ENCODE data around the gene ARL4A. TPM values are rescaled to one million over a fixed set of nuclear protein-coding genes. Genes with fewer than 3 reads are reported as not detected.

Gene ARL4A
- polyA plus RNA-seq, 1 experiment, result 3.3 TPM

DNA sequence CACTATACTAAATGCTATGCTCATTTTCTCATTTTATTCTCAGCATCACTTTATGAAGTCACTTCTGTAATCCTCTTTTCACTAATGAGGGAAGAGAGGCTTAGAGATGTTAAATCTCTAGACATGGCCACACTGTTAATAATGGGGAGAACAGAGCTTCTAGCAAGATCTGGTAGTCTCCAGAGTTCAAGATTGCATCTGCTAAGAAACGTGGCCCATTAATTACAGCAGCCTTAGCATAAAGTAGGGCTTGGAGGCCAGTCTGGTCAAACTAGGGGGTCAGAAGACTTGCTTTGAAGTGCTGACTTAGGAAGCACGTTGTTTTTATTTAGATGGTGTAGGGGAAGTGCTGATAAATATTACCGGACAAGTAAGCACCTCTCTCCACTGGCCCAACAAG is 29.3 kb downstream of the ARL4A start:
- CTCF ChIA-PET, result no interaction called here
- POLR2A ChIA-PET, result interaction anchor here (1.0 kb wide), 1 partner anchor 30 kb away, joined by 4 read pairs; no protein-coding TSS in a partner anchor

DNA sequence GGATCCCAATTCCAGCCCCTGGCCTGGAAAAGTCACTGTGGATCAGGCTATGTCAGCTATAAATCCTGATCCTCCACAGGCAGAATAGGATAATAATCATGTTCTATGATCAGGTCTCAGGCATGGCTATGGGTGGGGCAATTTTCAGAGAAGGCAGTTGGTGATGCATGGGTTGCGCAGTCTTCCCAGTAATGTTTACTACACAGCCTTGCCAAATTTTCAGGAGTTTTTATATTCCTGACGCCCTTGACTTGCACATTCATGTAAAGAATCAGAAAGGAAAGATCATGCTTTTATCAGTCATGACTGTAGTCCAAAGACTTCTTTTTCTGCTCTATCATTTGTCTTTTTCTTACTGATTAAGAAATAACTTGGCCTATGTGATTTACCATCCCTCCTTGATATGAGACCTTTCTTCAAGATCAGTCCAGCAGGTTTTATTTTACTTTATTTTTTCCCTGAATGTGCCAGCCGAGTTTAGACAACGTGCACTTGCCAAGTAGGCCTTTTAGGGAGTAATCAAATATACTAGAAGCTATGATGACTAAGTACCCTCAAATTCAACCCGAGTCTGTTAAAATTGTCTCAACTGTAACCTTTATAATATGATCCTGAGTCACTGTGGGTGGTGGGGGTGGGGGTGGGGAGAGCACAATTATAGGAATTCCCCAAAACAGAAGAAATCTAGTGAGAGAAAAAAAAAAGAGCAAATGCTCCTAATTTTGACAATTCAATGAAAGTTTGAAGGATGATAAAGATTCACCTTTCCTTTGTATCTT is 31.9 kb downstream of the ARL4A start:
- no peaks in the 10 kb centered on the region for H3K27me3 ChIP-seq (ENCODE audit: control insufficient read depth, insufficient read depth, low read length)
- POLR2A ChIA-PET, result interaction anchor here (0.6 kb wide), 1 partner anchor 32 kb away, joined by 3 read pairs; the partner anchor contains the start of gene ARL4A
- TF ChIP-seq, protein P1, sequence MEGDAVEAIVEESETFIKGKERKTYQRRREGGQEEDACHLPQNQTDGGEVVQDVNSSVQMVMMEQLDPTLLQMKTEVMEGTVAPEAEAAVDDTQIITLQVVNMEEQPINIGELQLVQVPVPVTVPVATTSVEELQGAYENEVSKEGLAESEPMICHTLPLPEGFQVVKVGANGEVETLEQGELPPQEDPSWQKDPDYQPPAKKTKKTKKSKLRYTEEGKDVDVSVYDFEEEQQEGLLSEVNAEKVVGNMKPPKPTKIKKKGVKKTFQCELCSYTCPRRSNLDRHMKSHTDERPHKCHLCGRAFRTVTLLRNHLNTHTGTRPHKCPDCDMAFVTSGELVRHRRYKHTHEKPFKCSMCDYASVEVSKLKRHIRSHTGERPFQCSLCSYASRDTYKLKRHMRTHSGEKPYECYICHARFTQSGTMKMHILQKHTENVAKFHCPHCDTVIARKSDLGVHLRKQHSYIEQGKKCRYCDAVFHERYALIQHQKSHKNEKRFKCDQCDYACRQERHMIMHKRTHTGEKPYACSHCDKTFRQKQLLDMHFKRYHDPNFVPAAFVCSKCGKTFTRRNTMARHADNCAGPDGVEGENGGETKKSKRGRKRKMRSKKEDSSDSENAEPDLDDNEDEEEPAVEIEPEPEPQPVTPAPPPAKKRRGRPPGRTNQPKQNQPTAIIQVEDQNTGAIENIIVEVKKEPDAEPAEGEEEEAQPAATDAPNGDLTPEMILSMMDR (IDR thresholded peaks at IDR 0.05; ENCODE audit: insufficient read depth, low read depth, low read length), result no peak
- H3K4me3 ChIP-seq (ENCODE audit: low read depth, low read length), result no peak overlapping the region
- CTCF ChIA-PET, result interaction anchor here (0.6 to 1.2 kb wide), 3 partner anchors 10 to 144 kb away, joined by 3 read pairs; no protein-coding TSS in a partner anchor
- no peaks in the 10 kb centered on the region for H3K36me3 ChIP-seq (ENCODE audit: control insufficient read depth, insufficient read depth, low read length)
- peak; percentile 38 for DNase-seq (ENCODE audit: low read depth)

More for the DNA sequence above, 29.3 kb downstream of the ARL4A start:
- no peak overlapping the region for H3K4me3 ChIP-seq (ENCODE audit: low read depth, low read length)
- no peaks in the 10 kb centered on the region for H3K27me3 ChIP-seq (ENCODE audit: control insufficient read depth, insufficient read depth, low read length)
- DNase-seq (ENCODE audit: low read depth), result no peak
- no peaks in the 10 kb centered on the region for H3K36me3 ChIP-seq (ENCODE audit: control insufficient read depth, insufficient read depth, low read length)
- TF ChIP-seq, protein P1 (IDR thresholded peaks at IDR 0.05; ENCODE audit: insufficient read depth, low read depth, low read length), result no peak

DNA sequence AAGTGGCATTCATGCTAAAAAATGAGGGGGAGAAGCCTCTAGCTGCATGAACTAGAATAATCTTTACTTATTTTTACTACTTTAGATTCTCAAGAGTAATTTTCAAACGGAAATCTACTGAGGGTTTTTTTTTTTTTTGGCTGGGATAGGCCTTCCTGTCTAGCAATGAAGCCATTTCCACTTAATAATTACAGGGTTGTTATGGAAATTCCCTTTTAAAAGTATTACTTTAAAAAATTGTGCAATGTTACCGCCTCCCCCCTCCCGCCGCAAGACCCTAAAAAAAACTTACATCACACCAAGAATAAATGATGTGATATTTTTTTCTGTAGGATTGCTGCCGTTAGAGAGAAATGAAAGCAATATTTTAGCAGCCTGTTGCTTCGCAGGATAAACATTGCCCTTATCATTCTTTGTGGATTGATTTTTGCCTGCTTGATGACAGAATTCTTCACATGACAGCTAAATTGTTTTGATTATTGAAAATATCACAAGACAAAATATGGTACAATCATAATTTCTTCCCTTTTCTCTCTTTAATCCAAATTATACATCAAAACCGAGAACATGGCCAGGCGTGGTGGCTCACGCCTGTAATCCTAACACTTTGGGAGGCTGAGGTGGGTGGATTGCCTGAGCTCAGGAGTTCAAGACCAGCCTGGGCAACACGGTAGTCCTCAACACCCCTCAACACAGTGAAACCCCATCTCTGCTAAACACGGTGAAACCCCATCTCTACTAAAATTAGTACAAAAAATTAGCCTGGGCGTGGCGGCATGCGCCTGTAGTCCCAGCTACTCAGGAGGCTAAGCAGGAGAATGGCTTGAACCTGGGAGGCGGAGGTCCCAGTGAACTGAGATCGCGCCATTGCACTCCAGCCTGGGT is 32.8 kb downstream of the ARL4A start:
- no peak for DNase-seq (ENCODE audit: low read depth)
- Histone ChIP-seq H3K27me3 (ENCODE audit: control insufficient read depth, insufficient read depth, low read length) (no peaks in the 10 kb centered on the region), H3K4me3 (ENCODE audit: low read depth, low read length) (no peak overlapping the region), H3K36me3 (ENCODE audit: control insufficient read depth, insufficient read depth, low read length) (no peaks in the 10 kb centered on the region)
- CTCF ChIA-PET, result interaction anchor here (0.6 to 0.9 kb wide), 3 partner anchors 34 to 144 kb away, joined by 3 read pairs; no protein-coding TSS in a partner anchor
- POLR2A ChIA-PET, result no interaction called here
- TF ChIP-seq, protein P1 (IDR thresholded peaks at IDR 0.05; ENCODE audit: insufficient read depth, low read depth, low read length), result no peak

DNA sequence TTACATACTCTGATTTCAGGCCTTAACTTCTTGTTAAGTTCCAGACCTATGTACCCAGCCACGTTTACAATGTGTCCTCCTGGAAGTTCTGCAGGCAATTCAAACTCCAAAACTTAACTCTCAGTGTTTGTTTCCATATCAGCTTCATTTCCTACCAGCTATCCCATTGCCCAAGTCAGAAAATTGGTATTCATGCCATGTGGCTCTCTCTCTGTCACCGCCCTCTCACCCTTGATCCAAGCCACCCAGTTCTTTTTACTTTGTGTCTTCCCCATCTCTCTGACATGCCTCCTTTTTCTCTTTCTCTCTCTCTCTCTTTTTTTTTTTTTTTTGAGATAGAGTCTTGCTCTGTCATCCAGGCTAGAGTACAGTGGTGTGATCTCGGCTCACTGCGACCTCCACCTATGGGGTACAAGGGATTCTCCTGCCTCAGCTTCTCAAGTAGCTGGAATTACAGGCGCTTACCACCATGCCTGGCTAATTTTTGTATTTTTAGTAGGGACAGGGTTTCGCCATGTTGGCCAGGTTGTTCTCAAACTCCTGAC is 33.9 kb downstream of the ARL4A start:
- ChIA-PET POLR2A (no interaction called here), CTCF (interaction anchor here (0.7 to 0.9 kb wide), 2 partner anchors 35 to 48 kb away, joined by 3 read pairs; no protein-coding TSS in a partner anchor)

More for the DNA sequence above, 33.9 kb downstream of the ARL4A start:
- Histone ChIP-seq H3K36me3 (ENCODE audit: control insufficient read depth, insufficient read depth, low read length) (no peaks in the 10 kb centered on the region), H3K27me3 (ENCODE audit: control insufficient read depth, insufficient read depth, low read length) (no peaks in the 10 kb centered on the region; the same call in 1 of the 2 replicates), H3K4me3 (ENCODE audit: low read depth, low read length) (no peak overlapping the region)
- DNase-seq (ENCODE audit: low read depth), result no peak
- TF ChIP-seq, protein P1 (IDR thresholded peaks at IDR 0.05; ENCODE audit: insufficient read depth, low read depth, low read length), result no peak

Data from BJ (cell line).